Middle frontal gyrus (tissue), 1 donor: ENCODE results near the gene RTL10.

Source experiments
- DNase-seq: peaks from one replicate; pipeline ENCODE4 v3.0.0-alpha.2; 2015; ENCODE audit warnings: low spot score; ENCODE audit errors: extremely low spot score

Gene RTL10

DNA sequence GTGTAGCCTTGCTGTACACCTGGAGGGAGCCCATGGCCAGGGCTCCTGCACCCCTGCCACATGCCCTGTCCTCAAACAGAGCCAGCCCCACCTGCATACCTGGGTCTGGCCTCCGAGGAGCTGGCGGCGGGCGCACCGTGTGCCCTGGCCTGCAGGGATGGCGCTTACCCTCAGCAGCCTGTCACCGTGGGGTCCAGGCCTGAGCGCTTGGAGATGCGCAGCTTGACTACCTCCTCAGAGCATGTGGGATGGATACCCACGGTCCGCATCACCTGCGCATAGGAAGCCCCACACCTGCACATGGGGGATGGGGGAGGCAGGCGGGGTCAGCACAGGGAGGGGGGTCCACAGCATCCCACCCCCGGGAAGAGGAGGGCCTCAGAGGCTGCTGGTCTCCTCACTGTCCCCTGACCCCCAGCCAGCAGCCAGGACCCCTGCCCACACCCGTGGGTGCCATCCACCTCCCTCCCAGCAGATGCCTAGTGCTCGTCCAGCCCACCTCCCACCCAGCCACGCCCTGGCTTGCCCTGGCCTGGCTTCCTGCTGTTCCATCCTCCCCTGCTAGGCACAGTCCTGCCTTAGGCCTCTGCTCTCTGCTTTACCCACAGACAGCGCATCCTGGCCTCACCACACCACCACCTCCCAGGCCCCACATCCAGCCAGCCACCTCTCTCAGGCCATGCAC, 22.4 kb upstream of the RTL10 start:
- no peak for DNase-seq

DNA sequence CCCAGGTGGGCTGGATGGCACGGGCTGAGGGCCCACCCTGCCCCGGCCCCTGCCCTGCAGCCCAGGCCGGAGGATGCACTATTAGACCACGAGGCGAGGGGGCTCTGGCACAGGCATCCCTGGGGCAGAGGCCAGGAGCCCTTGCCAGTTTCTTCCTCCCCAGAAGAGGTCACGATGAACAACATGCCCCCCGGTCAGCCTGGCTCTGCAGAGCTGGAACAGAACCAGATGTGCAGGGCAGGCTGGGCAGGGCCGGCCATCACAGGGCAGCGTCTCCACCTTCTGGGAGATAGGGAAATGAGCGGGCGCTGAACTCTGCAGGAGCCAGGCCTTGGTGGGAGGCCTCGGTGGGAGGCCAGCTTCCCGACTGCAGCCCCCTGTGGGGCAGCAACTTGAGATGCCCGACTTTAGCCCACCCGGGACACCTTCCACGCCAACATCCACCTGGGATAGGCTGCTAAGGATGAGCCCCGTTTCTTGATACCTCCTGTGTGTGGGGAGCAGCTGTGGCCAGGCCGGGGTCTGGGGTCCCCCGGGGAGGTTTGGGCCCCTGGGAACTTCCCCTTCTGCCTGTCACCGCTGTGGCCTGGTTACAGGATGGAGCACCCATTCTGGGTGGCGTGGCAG, 21.8 kb upstream of the RTL10 start:
- no peak for DNase-seq

DNA sequence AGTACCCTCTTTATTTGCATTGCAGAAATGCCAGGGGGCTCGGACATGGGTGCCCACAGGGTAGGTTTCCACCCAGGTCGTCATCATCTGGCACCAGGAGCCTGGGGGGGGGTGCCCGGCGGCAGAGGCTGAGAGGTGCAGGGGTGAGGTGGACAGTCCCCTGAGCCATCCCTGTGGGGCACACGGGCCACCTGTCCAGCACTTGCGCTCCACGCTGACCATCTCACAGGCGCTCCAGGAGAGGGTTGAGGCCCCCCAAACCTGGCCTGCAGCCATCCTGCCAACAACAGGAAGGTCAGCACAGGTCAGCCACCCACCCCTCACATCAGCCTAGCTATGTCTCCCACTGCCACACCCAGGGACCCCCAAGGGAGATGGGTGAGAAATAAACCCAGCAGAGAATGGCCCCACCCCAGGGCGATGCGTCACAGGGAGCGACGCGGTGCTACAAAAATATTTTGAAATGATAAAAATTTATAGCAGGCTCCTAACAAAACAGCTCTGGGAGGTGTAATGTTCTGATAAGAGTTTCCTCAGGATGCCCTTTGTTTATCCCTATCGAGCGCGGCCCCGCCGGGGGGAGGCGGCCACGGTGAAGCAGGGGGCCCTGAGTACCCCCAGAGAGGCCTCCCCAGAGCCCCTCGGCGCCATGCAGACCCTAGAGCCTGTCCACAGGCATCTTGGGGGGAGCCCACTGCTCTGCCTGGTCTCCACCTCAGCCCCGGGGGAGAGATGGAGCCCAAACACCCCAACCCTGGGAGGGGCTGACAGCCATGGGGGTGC, 21.0 kb upstream of the RTL10 start:
- no peak for DNase-seq

DNA sequence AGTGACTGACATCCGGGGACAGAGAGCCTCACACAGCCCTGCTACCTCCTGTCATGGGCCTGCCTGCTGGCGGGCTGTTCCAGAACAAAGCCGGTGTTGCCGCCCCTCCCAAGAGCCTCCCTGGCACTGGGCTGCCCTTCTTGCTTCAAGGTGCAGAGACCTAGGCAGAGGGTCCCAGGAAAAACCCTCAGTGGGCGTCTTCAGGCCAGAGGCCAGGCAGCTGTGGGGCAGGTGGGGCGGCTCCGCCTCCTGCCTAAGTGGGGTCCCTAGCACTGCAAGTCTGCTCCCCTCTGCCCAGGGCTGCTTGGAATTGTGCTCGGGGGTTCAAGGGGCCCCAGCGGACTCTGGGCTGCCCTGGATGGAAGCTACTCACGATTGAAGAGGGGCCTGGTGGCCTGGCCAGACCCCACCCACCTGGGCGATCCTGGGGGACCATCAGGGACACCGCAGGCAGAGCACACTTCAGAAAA, 20.4 kb upstream of the RTL10 start:
- DNase-seq = no peak

DNA sequence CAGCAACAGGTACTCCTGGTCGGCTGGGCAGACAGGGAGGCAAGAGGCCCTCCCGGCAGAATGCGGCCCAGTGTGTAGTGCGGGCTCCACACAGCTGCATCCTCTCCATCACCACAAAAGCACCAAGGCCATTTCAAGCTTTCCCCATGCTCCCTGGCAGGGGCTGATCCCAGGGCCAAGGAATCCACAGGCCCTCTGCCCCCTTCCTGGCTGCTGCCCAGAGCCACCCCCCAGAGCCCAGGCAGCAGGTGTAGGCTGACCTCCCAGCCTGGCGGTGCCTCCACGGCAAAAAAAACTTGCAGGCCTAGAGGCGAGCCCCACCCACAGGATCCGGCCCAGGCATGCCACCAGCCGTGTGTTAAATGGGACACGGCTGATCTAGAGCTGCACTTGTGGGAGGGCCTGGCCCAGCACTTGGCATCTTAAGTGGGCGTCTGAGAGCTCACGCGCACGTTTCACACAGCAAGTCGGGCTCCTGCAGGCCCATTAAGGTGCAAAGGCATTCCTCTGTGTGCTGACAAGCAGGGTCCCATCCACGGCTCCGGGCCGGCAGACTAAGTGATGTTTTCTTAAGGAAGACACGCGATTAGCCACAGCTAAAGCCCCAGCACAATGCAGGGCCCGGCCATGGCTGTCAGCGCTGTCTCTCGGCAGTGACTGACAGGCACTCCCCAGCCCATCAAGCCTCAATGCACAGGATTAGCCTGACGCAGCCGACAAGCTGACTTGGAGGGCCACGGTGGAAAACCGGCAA, 19.8 kb upstream of the RTL10 start:
- no peak for DNase-seq

DNA sequence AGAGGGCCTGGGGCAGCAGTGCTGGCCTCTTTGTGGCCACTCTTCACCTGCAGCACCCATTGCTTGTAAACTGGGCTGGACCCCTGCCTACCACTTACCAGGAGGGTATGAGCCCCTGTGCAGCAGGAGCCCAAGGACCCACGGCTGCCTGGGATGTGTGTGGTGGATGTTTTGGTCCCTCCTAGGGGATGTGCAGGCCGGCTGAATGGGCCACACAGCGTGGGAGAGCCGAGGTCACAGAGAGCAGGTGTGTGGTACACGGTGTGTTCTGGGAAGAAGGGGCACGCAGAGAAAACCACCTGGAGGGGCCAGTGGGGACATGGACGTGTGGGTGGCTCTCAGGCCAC, 19.3 kb upstream of the RTL10 start:
- no peak for DNase-seq

DNA sequence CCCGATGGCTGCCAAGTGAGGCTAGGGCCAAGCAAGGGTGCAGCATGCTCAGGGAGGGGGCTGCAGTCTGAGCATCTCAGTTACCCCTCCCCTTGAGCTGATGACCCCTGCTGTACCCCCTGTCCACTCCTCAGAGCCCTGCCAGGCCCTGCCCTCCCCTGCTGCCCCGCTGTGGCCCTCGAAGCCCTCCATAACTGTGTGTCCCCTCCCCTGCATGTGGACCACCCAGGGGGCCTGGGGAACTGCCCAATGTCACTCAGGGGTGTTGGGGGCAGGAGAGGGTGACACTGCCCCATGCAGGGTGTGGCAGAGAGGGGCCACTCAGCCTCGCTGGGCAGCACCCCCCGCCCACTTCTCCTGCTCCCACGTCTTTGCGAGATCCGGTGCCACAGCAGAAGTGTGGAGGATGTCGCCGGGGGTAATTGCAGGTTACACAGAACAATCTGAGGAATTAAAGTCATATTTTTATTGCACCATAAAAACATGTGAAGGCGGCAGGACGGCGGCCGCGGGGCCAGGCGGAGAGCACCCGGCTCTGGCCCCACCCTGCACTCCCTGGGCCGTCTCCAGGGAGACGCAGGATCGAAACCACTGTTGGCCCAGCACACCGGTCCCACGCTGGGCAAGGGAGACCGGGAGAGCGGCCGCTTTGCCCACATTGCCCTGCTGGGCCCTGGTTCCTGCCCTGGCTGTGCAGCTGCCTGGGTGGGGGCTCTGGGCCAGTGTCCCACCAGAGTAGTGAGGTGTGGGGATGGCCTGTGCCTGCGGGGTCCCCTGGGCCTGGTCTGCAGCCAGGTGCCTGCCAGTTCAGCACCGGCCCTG, 18.7 kb upstream of the RTL10 start:
- no peak for DNase-seq

DNA sequence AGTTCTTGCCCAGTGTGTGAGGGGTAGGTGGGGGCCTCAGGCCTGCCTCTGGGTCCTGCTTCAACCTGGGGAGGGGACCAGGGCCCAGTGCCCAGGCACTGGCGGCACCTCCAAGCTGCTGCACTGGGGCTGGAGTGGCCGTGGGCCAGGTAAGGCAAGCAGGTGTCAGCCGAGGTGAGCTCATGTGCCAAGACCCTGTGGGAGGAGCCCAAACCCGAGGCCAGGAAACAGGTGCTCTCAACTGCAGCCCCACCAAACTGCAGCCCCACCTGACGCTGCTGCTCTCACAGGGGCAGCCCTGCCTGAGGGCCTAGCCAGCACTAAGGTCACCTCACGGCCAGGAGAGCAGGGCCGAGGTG, 18.1 kb upstream of the RTL10 start:
- no peak for DNase-seq

DNA sequence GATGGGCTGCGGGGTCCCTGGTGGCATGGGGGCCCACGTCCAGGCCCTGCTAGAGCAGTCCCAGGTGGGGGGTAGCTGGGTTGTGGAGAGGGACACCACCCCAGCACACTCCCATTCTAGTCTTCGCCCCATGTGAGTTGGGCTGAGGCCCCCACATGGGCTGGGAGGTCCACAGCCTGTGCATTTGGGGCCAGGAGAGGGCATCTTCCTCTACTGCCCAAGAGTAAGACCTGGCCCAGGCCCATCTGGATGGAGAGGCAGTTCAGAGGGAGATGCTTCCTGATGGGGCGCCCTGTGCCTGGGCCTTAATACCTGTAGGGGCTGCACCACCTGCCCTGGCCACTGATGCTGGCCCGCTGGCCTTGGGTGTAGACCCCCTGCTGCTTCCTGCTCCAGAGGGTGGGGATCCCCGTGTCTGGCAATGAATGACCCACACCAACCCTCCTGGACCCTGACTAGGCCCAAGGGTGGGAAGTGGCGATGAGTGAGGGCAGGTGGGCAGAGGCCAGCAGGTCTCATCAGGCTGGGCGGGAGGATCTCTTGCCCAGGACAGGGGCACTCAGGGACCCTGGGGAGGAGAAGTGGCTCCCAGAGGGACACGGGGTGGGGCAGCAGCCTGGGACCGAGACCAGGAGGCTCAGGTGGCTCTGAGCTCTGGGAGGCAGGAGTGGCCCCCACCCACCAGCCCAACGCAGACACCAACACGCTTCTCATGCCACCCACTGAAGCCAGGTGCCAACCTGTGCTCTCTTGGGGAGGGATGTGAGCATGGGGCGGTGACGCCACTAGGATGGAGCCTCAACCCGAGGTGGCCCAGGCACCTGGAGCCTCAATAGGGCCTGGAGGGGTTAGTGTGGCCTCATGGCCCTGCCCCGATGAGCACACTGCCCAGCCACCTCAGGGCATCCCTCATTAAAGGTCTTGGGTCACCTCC, 17.4 kb upstream of the RTL10 start:
- no peak for DNase-seq

DNA sequence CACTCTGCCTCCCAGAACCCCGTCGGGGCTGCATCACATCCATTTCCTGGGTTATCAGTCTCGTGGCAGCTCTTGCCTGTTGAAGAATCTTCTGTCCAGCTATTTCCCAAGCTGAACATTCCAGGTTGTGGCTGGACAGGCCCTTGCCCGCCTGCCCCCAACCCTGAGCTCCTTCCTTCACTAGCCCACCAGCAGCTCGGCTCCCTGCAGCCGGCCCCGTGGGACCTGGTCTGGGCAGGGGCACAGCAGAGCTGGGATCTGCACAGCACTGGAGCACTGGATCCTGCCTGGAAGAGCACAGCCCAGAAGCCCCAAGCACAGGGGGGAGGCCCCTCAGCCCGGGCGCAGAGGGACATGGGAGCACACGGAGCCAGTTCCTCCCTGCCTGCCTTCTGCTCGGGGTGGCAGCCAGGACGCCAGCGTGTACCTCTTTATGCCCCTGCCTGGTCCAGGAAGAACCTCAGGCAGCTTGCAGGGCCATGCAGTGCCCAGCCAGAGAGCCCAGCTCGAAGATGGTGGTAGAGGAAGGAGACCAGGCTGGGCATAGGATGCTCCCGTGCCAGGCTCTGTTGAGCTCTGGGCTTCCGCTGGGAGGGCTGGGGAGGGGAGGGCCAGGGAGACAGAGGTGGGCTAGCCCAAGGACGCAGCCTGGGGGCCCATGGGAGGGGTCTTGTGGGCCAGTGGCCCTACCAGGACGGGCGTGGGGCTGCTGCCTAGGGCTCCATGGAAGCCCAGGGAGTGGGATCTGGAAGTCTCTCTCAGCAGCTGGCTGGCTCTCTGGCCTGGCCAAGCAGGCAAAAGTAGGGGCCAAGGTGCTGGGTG, 16.6 kb upstream of the RTL10 start:
- DNase-seq = no peak

DNA sequence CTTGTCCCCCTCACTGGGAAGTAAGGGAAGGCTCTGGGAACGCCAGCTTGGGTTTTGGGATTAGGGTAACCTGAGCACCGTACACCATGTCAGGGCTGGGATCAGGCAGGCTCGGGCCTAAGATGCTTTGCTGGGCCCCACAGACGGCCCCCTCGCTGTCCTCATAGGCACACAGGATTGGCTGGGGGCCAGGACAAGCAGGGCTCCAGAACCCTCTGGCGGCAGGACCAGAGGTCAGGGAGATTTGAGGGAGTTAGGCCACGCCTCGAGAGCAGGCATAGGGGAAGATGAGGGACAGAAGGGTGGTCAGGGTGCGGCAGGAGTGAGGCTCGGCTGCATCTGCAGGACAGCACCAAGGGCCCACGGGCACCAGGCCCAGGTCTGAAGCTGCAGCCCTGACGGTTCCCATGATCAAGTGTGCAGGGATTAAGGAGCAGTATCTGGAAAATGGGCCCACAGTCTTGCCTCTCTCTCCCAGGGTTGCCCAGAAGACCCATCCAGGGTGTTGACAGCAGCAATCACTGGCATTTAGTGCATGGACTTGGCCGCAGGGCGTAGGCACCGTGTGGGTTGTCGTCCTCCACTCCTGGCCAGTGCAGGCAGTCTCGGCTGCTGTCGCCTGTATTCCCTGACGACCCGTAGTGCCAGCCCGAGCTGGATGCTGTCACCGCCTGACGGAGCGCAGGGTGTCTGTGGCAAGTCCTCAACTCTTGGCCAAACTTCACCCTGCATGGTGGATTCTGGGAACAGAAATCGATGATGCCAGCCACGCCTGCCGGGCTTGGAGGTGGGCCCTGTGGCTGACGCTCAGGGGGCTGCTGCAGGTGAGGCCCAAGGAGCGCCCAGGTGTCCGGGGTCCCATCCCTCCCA, 15.7 kb upstream of the RTL10 start:
- DNase-seq = no peak

DNA sequence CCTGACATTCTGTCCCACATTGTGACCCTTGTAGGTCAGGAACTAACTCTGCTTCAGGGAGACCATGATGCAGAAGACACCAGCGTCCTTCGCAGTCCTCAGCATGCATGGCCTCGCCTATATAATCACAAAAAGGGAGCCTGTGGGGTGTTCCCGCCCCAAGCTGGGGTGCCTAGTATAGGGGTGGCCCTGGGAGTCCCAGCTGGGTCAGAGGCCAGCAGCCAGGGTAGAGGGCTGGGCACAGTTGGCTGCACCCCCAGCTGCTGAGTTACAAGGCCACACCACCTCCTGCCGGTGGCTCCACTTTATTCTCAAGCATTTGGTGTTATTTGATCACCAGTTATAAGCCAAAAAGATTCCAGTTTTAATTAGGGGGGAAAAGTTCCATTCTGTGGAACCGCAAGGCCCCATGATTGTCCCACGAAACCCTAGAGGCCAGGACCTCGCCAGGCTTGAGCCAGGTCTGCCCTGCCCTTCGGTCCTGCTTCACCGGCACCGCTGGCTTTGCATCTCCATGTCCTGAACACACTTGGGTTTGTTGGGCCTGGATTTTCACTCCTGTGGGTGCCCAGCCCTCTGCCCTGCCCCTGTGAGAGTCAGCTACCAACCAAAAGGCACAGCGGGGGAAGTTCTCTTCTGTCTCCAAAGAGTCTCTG, 15.0 kb upstream of the RTL10 start:
- DNase-seq = no peak

DNA sequence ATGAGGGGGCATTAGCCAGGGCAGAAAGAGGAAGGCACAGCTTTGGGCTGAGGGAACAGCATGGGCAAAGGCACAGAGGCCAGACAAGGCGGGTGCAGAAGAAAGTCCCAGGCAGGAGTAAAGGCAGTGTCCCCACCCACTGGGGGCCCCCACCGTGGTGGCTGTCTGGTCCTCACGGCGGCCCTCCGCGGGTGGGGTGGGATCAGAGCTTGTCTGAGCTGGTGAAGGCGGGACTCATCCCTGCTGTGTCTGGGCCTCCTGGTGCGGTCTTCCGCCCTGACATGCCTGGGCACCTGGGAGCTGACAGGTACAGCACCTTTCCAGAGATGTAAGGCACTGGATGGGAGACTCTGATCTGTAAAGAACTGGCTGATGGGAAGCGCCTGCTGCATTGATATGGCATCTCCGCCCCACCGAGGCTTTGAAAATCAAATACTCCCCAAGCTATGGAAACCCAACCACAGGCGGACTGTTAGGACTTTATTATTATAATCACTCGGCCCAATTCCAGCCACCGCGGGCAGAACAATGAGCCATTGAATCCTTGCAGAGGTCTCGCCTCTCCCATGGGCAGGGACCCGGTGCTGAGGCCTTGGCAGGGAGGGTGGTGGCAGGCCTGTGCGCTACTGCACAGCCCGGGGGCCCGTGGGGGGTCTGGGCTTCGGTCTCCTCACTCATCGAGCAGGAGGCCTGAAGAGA, 14.2 kb upstream of the RTL10 start:
- DNase-seq = no peak

DNA sequence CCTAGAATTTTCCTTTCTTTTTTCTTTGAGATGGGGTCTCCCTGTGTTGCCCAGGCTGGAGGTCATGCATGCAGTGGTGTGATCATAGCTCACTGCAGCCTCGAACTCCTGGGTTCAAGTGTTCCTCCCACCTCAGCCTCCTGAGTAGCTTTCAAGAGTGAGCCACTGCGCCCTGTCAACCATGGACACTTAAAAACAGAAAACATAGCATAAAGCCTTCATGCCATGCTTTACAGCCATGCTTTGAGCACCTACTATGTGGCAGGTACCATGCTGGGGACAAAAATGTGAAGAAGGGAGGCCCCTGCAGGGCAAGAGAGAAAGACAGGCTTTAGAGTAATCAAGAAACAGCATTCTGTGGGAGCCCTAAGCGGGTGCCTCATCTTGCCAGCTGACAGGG, 13.7 kb upstream of the RTL10 start:
- DNase-seq = no peak

DNA sequence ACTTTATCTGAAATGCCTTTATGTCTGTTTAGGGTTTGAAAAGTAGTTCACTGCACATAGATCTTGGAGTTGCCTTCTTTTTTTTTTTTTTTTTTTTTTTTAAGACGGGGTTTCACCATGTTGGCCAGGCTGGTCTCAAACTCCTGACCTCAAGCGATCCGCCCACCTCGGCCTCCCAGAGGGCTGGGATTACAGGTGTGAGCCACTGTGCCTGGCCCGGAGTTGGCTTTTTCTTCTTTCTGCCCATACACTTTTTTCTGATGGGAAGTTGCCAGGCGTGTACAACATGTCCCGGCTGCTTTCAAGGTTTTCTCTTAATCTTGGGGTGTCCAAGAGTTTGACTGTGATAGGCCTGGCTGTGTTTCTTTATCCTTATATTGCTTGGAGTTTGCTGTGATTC, 12.9 kb upstream of the RTL10 start:
- DNase-seq = no peak

DNA sequence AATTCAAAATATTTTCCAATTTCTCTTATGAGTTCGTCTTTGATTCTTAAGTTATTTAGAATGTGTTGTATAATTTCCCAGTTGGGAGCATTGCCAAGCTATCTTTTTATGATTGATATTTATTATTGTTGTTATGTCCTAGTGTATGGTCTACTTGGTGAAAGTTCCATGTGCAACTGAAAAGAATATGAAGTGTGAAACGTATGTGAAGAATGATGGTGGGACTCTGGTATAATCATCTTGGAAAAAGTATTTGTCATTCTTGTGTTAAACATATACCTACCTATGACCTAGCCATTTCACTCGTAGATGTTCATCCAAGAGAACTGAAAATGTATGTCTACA, 12.0 kb upstream of the RTL10 start:
- no peak for DNase-seq

DNA sequence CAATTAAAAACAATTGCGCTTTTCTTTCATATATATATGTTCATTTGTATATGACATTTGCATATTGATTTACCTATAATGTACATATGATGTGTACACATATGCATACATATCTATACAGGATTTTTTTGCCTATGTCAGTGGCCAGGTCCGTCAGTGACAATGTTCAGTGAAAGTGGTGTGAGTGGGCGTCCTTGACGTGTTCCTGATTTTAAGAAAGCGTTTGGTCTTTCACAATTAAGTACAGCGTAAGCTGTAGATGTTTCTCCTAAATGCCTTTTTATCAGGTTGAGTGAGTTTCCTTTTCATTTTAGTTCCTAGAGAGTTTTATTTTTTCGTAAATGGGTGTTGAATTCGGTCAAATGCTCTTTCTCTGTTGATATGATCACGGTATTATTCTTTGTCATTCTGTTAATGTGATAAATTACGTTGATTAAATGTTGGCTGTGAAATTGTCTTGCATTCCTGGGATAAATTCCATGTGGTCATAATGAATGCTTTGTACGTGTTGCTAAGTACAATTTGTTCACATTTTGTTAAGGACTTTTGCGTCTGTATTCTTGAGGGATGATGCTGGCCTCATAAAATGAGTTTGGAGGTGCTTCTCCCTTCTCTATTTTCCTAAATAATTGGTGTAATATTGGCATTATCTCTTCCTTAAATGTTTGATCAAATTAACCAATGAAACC, 10.6 kb upstream of the RTL10 start:
- no peak for DNase-seq
